SH-SY5Y (cell line): Measurements from ENCODE around the gene DENND2A.

Experiments
- GATA2 ChIP-seq: IDR thresholded peaks from 2 replicates; pipeline ENCODE4 v1.6.1; 2011; ENCODE audit warnings: mild to moderate bottlenecking, low read depth, low read length
- GATA3 ChIP-seq: IDR thresholded peaks from 2 replicates; pipeline ENCODE4 v1.6.1; 2011; ENCODE audit warnings: low read depth, mild to moderate bottlenecking, low read length, moderate library complexity

Gene DENND2A

DNA sequence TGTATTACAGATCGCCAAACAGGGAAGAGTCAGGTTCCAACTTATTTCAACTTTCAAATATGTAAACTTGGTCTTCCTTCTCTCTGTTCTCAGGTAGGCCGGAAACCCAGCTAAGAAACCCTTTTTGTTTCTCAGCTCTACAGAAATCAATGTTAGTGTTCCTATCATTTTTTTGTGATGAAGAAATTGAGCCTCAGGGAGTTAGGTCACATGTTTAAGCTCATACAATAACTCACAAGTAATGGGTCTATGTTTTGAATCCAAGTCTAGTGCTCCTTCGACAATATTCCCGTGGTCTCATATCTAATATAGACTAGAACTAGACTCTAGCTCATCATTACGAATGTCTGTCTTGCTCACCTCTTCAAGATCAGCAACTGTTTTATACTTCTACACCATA is 22.3 kb downstream of the DENND2A start:
- TF ChIP-seq GATA2, result no peak
- no peak for TF ChIP-seq GATA3

DNA sequence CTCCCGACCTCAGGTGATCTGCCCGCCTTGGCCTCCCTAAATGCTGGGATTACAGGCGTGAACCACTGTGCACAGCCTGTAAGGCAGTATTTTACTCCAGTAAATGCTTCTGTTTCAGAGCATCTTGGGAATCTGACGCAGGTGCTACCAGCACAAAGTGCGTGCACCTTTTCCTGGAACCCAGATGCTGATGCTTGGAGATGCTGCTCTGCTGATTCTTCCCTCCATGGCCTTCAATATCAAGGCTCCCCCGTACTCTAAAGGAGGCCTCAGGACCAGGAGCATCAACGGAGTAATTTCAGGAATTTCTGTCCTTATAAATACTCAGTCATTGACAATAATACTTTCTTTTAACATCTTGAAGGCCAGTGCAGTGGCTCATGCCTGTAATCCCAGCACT is 23.5 kb downstream of the DENND2A start:
- no peak for TF ChIP-seq GATA2
- TF ChIP-seq GATA3, result no peak

DNA sequence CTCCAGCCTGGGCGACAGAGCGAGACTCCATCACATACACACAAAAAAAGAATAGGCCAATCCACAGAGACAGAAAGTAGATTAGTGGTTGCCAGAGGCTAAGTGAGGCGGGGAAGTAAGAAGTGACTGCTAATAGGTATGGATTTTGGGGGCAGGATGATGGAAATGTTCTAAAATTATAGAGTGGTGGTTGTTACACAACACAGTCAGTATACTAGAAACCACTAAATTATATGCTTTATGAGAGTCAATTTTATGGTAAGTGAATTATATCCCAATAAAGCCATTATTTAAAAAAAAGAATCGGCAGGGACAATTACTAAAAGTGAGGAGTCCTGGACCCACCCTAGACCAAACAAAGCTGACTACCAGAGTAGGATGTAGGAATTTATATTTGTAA is 24.3 kb downstream of the DENND2A start:
- TF ChIP-seq GATA2 (no peak), GATA3 (no peak)

DNA sequence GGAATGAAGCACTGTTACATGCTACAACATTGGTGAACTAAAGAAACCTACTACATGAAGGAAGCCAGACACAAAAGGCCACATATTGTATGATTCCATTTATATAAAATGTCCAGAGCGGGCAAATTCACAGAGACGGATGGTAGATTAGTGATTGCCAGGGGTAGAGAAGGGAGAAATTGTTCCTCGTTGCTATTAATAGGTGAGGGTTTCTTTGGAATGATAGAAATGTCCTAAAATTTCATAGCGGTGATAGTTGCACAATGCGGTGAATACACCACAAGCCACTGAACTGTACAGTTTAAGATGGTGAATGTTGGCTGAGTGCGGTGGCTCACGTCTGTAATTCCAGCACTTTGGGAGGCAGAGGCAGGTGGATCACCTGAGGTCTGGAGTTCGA is 29.0 kb downstream of the DENND2A start:
- TF ChIP-seq GATA3, result no peak
- TF ChIP-seq GATA2, result no peak

DNA sequence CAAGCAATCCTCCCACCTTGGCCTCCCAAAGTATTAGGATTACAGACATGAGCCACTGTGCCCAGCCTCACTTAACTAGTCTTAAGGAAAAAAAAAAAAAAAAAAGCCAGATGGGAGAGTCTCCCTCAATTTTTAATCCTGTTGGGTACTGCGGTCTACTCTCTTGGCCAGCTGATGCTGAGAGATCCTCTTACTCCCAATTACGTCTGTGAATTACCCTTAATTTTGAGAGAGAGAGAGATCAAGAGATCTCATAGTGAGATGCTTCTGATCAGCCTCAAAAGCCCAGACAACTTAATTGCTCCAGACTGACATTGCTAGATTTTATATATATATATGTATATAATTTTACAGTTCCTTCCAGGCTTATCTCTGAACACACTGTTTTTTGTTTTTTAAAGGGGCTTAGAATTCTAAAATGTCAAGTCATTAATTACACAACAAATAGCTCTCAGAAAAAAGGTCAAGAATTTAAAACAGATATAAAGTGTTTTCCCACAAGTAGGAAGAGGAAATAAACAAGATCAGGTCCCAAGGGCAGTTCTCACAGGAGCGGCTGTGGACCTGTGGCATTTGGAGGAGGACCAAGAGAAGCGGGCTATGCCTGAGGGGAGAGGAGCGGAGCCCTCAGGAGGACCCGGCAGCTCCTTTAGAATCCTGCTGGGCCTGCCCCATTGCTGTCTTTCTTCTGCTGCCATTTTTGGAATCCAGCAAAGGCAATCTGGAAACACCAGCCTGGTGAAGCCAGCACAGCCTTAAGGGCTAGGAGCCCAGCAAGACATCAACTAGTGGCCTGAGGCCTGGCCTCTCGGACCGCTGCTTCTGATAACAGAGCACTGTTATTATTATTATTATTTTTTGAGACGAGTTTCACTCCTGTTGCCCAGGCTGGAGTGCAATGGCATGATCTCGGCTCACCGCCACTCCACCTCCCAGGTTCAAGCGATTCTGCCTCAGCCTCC is 30.1 kb downstream of the DENND2A start:
- TF ChIP-seq GATA3, result no peak
- TF ChIP-seq GATA2, result peak; percentile 56

DNA sequence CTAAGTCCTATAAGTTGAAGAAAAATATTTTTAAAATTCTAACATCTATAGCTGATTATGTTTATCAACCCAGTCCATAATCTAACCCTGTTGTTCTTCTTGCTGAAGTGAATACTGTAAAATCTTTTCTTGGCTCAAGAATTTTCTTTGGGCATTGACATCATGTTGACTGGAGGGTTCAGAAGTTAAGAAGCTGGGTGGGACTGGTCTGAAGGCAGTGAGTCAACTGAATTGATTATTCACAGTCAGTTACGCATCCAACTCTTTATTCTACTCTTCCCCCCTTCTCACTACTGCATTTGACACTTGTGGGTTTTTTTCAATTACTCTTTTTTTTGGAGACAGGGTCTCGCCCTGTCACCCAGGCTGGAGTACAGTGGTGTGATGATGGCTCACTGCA is 31.0 kb downstream of the DENND2A start:
- TF ChIP-seq GATA3, result no peak
- TF ChIP-seq GATA2, result no peak

DNA sequence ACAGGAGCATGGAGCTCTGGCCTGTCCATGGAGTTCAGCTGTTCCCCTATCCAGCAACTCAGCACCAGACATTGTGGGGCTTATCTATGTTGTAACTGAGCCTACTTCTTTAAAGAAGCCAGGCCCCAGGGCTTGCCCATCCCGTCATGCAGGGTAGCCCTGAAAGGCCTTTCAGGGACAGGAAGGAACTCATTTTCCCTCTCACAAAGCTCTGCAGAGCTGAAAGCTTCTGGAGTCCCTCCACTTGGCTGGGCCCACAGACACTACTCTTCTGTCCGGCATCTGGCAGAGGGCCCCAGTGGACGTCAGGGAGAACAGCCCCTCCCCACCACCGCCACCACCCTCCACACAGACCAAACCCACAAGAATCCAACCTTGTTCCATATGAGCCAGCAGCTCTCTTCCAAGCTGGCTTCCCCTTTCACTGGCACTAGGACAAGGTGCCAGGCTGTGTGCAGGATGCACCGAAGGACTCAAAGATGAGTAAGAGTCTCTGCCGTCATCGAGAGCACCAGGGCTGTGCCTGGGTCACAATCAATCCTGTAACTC is 33.1 kb downstream of the DENND2A start:
- no peak for TF ChIP-seq GATA2
- no peak for TF ChIP-seq GATA3

DNA sequence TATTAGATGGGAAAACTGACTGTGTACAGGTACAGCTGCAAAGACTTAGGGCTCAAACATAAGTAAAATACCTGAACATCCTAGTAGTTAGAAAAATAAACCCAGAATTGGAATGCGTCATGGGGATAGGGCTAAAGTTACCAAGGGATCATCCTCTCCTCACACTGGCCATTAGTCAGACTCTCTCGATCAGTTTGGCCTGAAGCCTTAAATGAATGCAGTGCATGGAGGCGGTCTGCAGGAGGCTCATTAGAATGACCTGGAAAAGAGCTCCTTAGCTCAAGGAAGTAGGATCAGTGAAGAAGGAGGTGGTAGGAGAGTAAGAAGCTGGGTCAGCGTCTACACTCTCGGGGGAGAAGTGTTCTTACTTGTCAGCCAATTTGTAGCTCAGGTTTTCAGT is 35.3 kb downstream of the DENND2A start:
- TF ChIP-seq GATA2 (no peak), GATA3 (no peak)

DNA sequence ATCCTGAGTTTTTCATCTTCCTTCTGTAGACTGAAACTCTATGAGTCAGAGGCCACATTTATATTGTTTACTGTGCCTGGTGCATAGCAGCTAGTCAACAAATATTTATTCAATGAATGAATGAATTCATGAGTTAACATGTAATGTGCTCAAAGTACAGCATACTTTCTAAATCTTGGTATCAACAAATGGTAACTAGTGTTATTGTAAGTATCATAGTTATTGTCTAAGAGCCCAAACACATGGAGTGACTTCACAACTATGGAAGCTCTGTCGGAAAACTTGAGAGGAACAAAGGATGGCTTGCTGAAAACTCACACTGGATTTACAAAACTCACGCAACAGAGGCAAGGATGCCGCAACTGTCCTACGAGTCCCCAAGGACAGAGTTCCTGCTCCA is 35.9 kb downstream of the DENND2A start:
- TF ChIP-seq GATA3 (no peak), GATA2 (no peak)

DNA sequence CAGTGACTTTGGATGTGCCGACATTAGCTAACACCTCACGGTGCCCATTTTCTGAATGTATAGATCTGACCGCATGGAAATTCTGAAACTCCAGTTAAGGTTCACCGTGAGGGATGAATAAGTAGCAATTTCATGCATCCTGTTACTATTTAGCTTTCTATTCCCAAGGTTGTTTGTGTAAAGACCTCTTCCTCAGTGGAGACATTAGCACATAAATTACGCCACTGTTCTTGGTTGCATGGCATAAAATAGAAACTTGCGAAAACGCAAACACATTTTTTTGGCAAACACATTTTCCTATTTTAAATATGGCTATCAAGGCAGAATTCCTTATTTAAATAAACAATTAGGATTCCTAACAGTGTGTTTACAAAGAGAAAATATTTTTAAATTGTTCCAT is 36.5 kb downstream of the DENND2A start:
- TF ChIP-seq GATA2 (no peak), GATA3 (no peak)

DNA sequence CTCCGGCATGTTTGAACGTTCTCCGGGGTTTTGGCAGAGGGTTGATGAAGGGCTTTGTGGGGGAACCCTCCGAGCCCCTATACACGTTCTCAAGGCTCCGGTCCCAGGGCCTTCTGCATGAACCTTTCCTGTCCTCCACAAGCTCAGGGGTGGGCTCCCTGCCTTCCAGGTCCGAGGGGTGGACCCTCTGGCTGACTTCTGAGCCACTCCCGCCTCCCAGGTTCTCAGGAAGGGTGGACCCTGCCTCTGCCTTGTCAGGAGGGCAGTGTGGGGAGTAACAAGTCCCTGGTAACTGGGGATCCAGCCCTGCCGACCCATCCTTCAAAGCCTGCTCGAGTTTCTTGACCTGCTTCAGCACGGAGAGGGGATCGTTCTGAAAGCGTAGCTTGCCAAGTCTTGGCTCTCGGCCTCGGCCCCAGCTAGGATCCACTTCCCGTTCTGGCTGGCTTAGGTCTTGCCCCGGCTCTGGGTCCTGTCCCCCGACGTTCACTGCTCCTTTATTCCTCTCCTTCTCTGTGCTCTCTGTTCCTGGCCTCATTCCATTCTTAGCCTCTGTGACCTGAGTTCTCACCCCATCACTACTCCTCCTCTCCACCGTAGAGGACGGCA is 38.9 kb downstream of the DENND2A start:
- no peak for TF ChIP-seq GATA2

DNA sequence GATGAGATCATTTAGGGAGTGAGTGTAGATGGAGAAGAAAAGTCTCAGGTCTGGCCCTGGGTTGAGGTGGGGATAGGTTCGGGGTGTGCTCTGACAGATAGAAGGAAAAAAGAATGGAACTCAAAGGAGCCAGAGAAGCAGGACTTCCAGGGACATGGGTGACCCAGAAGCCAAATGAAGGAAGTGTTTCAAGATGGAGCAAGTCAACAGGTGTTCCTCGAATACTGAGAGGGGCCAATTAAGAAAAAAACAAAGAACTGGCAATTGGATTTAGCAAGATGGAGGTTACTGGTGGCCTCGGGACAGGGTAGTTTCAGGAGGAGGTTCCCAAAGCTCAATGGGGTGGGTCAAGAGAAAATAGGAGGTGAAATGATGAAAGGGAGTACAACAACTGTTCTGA is 40.3 kb downstream of the DENND2A start:
- TF ChIP-seq GATA2 (no peak), GATA3 (no peak)

DNA sequence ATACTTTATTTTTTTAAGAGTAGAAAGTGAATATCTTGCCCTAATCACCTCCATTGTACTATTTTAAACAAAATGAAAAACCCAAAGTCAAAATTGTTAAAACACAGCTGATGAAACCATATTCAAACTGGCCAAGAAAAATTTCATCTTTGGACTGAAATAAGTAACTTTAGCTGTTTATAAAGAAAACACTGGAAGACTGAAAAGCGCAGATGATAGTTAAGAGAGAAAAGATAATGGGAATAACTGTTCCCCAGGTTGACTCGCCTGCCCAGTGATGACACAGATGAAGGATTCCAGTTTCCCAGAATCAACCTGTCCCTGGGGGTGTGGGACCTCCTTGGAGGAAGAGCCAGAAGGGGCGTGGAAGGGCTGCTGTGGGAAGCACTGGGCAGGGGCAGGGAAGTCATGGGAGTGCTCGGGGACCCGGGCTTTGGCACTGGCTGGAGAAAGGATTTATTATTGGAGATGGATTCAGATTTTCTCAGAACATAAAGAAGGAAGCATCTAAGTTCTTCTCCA is 43.1 kb downstream of the DENND2A start:
- no peak for TF ChIP-seq GATA2
- TF ChIP-seq GATA3, result no peak

DNA sequence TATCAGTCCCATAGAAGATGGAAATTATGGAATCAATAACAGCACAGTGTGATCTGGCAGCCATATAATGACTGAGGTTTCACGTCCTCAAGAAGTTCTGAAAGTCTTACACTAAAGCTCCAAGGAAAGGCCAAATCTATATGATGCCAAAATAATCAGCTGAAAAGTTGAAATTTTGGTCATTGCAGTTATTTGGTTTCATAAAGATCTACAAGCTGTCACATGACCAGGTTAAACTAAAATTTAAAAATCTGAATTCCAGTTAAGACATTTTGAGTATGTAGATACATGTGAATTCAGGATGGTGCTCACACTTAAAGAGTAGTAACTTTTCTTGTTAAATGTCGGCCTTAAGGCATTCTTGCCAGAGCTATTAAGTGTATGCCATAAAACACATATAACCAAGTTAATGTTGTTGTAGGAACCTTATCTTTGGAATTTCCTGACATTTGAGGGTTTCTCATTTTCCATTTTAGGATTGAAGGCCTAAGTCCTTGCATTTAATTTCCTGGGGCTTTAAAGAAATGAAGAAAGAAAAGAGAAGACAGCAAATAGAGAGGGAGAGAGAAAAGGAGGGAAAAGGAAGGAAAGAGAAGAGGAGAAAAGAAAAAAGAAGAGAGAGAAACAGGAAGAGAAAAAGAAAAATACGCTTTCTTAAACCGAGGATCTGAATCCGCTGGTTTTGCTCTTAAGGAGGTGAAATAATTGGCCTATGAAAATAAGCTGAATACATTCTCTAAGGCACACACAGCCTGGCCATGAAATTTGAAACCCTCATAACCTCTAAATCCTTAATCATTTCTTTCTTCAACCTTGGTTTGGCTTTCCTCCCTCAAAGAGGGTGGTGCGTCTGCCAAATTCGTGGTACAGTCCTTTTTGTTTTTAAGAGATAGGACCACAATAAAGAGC is 43.8 kb downstream of the DENND2A start:
- no peak for TF ChIP-seq GATA2
- TF ChIP-seq GATA3, result no peak
